HEK293 (cell line): ENCODE results near the gene LRRC70.

Source experiments
- CTCF ChIA-PET: fragments of 350-600 bp; formaldehyde crosslinking; extraction: SDS; loops from one replicate; lab custom pipeline; 2021; ENCODE audit warnings: antibody characterized with exemption; lab: Yijun Ruan, JAX
- POLR2A ChIA-PET: fragments of 300-600 bp; formaldehyde crosslinking; extraction: SDS; loops from one replicate; lab custom pipeline; 2020; ENCODE audit warnings: antibody characterized with exemption, inconsistent platforms; lab: Yijun Ruan, JAX
- H3K27ac ChIP-seq: fragments of 200-500 bp; sonication (Bioruptor generic); 2 replicates; pipeline ENCODE4 v1.5.1; 2014; ENCODE audit warnings: low read depth, low read length, control low read depth, inconsistent platforms; ENCODE audit errors: extremely low read depth
- H3K36me3 ChIP-seq, 2 experiments: fragments of 200-500 bp in 1 of 2; sonication (Bioruptor generic) in 1 of 2; 1 replicate in 1 of 2; 2 replicates in 1 of 2; pipeline ENCODE4 v1.5.1; 2014 to 2017; ENCODE audit warnings: inconsistent platforms in 2 of 2, low read length in 2 of 2; ENCODE audit not compliant: control insufficient read depth in 2 of 2, insufficient read depth in 1 of 2
- H3K4me1 ChIP-seq: fragments of 200-500 bp; sonication (Bioruptor generic); 2 replicates; pipeline ENCODE4 v1.5.1; 2014; ENCODE audit warnings: mild to moderate bottlenecking, low read length, inconsistent platforms; ENCODE audit not compliant: control insufficient read depth, insufficient read depth
- H3K4me3 ChIP-seq: 2 replicates; pipeline ENCODE4 v1.5.1; 2011; ENCODE audit warnings: low read depth, mild to moderate bottlenecking, control low read depth, low read length, moderate library complexity
- H3K9me3 ChIP-seq: fragments of 200-500 bp; sonication (Bioruptor generic); 2 replicates; pipeline ENCODE4 v1.5.1; 2014; ENCODE audit warnings: low read depth, low read length, inconsistent platforms; ENCODE audit not compliant: control insufficient read depth, insufficient read depth
- HOXD13 ChIP-seq: sonication (generic); formaldehyde crosslinking; IDR thresholded peaks from 2 replicates; pipeline ENCODE4 v1.8.0; 2022; ENCODE audit warnings: missing genetic modification reagents, borderline replicate concordance
- KLF10 ChIP-seq: fragments of 450-650 bp; IDR thresholded peaks from 2 replicates; pipeline ENCODE4 v1.5.1; 2018; ENCODE audit warnings: missing biosample characterization, mild to moderate bottlenecking, missing genetic modification characterization
- ZBTB20 ChIP-seq: fragments of 450-650 bp; formaldehyde crosslinking; IDR thresholded peaks from 2 replicates; pipeline ENCODE4 v1.5.1; 2016; ENCODE audit warnings: missing biosample characterization, missing genetic modification characterization
- ZBTB44 ChIP-seq: fragments of 450-650 bp; IDR thresholded peaks from 2 replicates; pipeline ENCODE4 v1.5.1; 2018; ENCODE audit warnings: missing biosample characterization, mild to moderate bottlenecking, missing genetic modification characterization
- ZFP3 ChIP-seq: fragments of 450-650 bp; formaldehyde crosslinking; IDR thresholded peaks from 2 replicates; pipeline ENCODE4 v1.5.1; 2016; ENCODE audit warnings: low read depth, missing biosample characterization, missing genetic modification characterization
- ZFP41 ChIP-seq: fragments of 450-650 bp; formaldehyde crosslinking; IDR thresholded peaks from 2 replicates; pipeline ENCODE4 v1.5.1; 2016; ENCODE audit warnings: missing biosample characterization, missing genetic modification characterization, borderline replicate concordance
- ZNF132 ChIP-seq: fragments of 450-650 bp; formaldehyde crosslinking; IDR thresholded peaks from 2 replicates; pipeline ENCODE4 v1.5.1; 2017; ENCODE audit warnings: missing biosample characterization, missing genetic modification characterization, borderline replicate concordance
- ZNF138 ChIP-seq: fragments of 450-650 bp; formaldehyde crosslinking; IDR thresholded peaks from 2 replicates; pipeline ENCODE4 v1.5.1; 2016; ENCODE audit warnings: missing biosample characterization, missing genetic modification characterization, borderline replicate concordance
- ZNF280D ChIP-seq: fragments of 450-650 bp; formaldehyde crosslinking; IDR thresholded peaks from 2 replicates; pipeline ENCODE4 v1.5.1; 2016; ENCODE audit warnings: missing biosample characterization, missing genetic modification characterization
- ZNF292 ChIP-seq: fragments of 450-650 bp; formaldehyde crosslinking; IDR thresholded peaks from 2 replicates; pipeline ENCODE4 v1.5.1; 2016; ENCODE audit warnings: low read depth, missing biosample characterization, missing genetic modification characterization, borderline replicate concordance
- ZNF302 ChIP-seq: fragments of 450-650 bp; formaldehyde crosslinking; IDR thresholded peaks from 2 replicates; pipeline ENCODE4 v1.5.1; 2016; ENCODE audit warnings: missing biosample characterization, missing genetic modification characterization, low read depth
- ZNF404 ChIP-seq: fragments of 450-650 bp; formaldehyde crosslinking; IDR thresholded peaks from 2 replicates; pipeline ENCODE4 v1.5.1; 2017; ENCODE audit warnings: missing biosample characterization, missing genetic modification characterization
- ZNF416 ChIP-seq: fragments of 450-650 bp; formaldehyde crosslinking; IDR thresholded peaks from 2 replicates; pipeline ENCODE4 v1.5.1; 2016; ENCODE audit warnings: missing biosample characterization, missing genetic modification characterization
- ZNF433 ChIP-seq: fragments of 450-650 bp; formaldehyde crosslinking; IDR thresholded peaks from 2 replicates; pipeline ENCODE4 v1.5.1; 2016; ENCODE audit warnings: missing biosample characterization, missing genetic modification characterization, low read depth
- ZNF48 ChIP-seq: fragments of 450-650 bp; formaldehyde crosslinking; IDR thresholded peaks from 2 replicates; pipeline ENCODE4 v1.5.1; 2016; ENCODE audit warnings: missing biosample characterization, missing genetic modification characterization
- ZNF510 ChIP-seq: fragments of 450-650 bp; formaldehyde crosslinking; IDR thresholded peaks from 2 replicates; pipeline ENCODE4 v1.5.1; 2018; ENCODE audit warnings: mild to moderate bottlenecking, missing genetic modification characterization, missing biosample characterization; ENCODE audit not compliant: insufficient replicate concordance
- ZNF624 ChIP-seq: fragments of 450-650 bp; formaldehyde crosslinking; IDR thresholded peaks from 2 replicates; pipeline ENCODE4 v1.5.1; 2017; ENCODE audit warnings: missing biosample characterization, missing genetic modification characterization
- ZNF701 ChIP-seq: fragments of 450-650 bp; formaldehyde crosslinking; IDR thresholded peaks from 2 replicates; pipeline ENCODE4 v1.5.1; 2016; ENCODE audit warnings: missing biosample characterization, missing genetic modification characterization
- TF ChIP-seq, protein P1 (sequence below): fragments of 450-650 bp; formaldehyde crosslinking; IDR thresholded peaks from 2 replicates; pipeline ENCODE4 v1.5.1; 2016; ENCODE audit warnings: missing biosample characterization, missing genetic modification characterization, borderline replicate concordance
- TF ChIP-seq, protein P2 (sequence below): fragments of 450-650 bp; formaldehyde crosslinking; IDR thresholded peaks from 2 replicates; pipeline ENCODE4 v1.5.1; 2016; ENCODE audit warnings: missing biosample characterization, missing genetic modification characterization

Gene LRRC70

DNA sequence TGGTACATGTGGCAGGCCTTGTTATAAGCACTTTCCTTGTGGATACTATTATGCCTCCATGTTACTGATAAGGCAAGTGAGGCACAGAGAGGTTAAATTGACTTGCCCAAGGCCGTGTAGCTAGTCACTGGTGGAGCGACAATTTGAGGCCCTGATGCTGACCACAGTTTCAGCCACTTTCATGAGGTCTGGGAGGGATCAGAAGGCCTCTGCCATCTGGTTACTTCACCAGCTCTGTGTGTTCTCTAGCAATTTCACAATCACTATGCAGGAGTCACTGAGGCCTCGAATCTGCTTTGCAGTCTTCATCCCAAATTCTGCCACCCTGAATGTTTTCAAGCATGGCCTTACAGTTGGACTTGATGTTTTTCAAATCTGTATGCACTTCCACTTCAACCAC lies 9.1 kb downstream of the LRRC70 start:
- H3K4me1 ChIP-seq, result no peaks in the 10 kb centered on the region
- no peak for TF ChIP-seq ZNF416
- no peak for TF ChIP-seq HOXD13 (CRISPR knock-in tag)
- TF ChIP-seq ZNF701 (tag by site-specific recombination), result no peak
- TF ChIP-seq ZFP3 (tag by site-specific recombination), result no peak
- TF ChIP-seq ZNF624 (tag by site-specific recombination), result no peak
- TF ChIP-seq, protein P1, sequence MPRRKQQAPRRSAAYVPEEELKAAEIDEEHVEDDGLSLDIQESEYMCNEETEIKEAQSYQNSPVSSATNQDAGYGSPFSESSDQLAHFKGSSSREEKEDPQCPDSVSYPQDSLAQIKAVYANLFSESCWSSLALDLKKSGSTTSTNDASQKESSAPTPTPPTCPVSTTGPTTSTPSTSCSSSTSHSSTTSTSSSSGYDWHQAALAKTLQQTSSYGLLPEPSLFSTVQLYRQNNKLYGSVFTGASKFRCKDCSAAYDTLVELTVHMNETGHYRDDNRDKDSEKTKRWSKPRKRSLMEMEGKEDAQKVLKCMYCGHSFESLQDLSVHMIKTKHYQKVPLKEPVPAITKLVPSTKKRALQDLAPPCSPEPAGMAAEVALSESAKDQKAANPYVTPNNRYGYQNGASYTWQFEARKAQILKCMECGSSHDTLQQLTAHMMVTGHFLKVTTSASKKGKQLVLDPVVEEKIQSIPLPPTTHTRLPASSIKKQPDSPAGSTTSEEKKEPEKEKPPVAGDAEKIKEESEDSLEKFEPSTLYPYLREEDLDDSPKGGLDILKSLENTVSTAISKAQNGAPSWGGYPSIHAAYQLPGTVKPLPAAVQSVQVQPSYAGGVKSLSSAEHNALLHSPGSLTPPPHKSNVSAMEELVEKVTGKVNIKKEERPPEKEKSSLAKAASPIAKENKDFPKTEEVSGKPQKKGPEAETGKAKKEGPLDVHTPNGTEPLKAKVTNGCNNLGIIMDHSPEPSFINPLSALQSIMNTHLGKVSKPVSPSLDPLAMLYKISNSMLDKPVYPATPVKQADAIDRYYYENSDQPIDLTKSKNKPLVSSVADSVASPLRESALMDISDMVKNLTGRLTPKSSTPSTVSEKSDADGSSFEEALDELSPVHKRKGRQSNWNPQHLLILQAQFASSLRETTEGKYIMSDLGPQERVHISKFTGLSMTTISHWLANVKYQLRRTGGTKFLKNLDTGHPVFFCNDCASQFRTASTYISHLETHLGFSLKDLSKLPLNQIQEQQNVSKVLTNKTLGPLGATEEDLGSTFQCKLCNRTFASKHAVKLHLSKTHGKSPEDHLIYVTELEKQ (tag by site-specific recombination), result no peak
- TF ChIP-seq ZNF510 (tag by site-specific recombination), result no peak
- TF ChIP-seq ZNF433 (tag by site-specific recombination), result no peak
- TF ChIP-seq, protein P2, sequence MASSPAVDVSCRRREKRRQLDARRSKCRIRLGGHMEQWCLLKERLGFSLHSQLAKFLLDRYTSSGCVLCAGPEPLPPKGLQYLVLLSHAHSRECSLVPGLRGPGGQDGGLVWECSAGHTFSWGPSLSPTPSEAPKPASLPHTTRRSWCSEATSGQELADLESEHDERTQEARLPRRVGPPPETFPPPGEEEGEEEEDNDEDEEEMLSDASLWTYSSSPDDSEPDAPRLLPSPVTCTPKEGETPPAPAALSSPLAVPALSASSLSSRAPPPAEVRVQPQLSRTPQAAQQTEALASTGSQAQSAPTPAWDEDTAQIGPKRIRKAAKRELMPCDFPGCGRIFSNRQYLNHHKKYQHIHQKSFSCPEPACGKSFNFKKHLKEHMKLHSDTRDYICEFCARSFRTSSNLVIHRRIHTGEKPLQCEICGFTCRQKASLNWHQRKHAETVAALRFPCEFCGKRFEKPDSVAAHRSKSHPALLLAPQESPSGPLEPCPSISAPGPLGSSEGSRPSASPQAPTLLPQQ (tag by site-specific recombination), result no peak
- no peak for TF ChIP-seq ZNF138 (tag by site-specific recombination)
- TF ChIP-seq ZNF48, result no peak
- no peak for TF ChIP-seq ZNF302
- TF ChIP-seq KLF10, result no peak
- TF ChIP-seq ZNF280D (tag by site-specific recombination), result no peak
- TF ChIP-seq ZFP41 (tag by site-specific recombination), result no peak
- no peak for TF ChIP-seq ZBTB44 (tag by site-specific recombination)
- no peak for TF ChIP-seq ZNF292 (tag by site-specific recombination)
- no peak for TF ChIP-seq ZNF404
- TF ChIP-seq ZNF132 (tag by site-specific recombination), result no peak
- no peak for TF ChIP-seq ZBTB20
- TF ChIP-seq, all 188 proteins: peak for 0
- peaks cover 12 to 16% of the 10 kb centered on the region in 2 experiments for H3K36me3 ChIP-seq
- ChIA-PET POLR2A (no interaction called here), CTCF (interaction anchor here (0.6 to 1.0 kb wide), 2 partner anchors 10 to 753 kb away, joined by 3 read pairs; no protein-coding TSS in a partner anchor)
- H3K4me3 ChIP-seq, result no peak overlapping the region
- H3K9me3 ChIP-seq, result no peaks in the 10 kb centered on the region
- H3K27ac ChIP-seq, result no peak overlapping the region
